D341Med (cell line): ENCODE data around the gene CYP2U1.

Experiments used
- DNase-seq: peaks from one replicate; pipeline ENCODE4 v3.0.0; 2012; ENCODE audit warnings: low spot score

Gene CYP2U1

DNA sequence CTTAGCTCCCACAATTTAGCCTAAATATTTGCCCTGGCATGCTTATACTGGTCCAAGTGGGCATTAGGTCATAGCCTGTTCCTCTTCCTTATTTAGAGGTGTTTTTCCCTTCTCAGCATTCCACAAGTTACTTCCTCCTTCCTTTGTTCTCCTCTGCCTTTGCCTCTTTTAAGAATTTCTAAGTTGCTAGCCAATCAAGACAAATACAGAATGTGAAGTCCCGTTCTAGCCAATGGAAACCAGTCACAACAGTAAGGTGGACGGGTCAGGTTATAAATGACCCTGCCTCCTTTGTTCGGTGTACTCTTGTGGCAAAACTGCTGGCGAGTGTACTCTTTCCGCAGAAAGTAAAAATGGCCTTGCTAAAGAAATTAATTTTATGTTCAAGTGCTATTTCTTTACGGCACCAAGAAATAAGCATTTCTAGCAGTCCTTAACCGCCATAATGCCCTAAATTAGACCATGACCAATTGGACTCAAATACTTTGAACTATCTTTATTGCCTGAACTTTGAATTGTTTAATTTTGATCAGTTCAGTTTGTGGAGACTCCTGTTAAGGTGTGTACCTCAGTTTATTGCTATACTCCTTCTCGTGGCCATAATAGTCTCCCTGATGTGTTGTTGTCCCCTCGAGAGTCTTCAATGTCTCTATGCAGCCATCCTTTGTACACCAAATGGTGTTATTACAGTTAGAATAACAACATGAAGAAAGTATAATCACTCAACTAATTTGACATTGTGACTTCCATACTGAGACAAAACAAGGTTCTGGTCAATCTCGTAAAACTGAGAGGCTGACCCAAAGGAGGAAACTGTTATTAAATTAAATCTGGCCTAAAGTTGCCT is 56.8 kb downstream of the CYP2U1 start:
- DNase-seq, result no peak

DNA sequence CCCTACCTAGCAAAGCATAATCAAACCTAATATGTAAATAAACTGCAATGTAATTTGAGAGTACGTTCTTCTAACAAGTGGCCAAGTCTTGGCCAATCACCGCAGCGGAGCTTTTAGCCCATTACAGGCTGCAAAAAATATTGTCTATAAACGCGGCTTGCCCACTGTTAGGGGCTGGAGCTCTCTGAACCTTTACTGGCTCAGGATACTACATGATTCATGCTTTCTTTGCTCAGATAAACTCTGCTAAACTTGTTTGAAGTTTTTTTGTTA is 57.4 kb downstream of the CYP2U1 start:
- DNase-seq, result no peak

DNA sequence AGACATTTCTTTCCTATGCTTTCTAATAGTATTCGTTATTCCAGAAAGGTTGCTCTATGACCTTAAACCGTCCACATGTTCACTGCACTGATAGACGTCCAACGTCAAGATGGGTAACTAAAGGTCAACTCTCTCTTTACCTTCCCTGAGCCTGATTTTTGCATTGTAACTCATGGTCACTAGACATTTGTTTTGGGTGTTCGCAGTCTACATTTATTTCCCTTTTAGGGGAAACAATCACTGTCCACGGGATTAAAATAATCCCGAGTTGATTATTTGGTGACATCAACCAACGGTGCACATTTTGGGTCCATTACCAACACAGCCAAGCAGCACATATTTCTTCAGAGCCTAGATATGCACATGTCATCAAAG is 57.8 kb downstream of the CYP2U1 start:
- DNase-seq, result no peak

DNA sequence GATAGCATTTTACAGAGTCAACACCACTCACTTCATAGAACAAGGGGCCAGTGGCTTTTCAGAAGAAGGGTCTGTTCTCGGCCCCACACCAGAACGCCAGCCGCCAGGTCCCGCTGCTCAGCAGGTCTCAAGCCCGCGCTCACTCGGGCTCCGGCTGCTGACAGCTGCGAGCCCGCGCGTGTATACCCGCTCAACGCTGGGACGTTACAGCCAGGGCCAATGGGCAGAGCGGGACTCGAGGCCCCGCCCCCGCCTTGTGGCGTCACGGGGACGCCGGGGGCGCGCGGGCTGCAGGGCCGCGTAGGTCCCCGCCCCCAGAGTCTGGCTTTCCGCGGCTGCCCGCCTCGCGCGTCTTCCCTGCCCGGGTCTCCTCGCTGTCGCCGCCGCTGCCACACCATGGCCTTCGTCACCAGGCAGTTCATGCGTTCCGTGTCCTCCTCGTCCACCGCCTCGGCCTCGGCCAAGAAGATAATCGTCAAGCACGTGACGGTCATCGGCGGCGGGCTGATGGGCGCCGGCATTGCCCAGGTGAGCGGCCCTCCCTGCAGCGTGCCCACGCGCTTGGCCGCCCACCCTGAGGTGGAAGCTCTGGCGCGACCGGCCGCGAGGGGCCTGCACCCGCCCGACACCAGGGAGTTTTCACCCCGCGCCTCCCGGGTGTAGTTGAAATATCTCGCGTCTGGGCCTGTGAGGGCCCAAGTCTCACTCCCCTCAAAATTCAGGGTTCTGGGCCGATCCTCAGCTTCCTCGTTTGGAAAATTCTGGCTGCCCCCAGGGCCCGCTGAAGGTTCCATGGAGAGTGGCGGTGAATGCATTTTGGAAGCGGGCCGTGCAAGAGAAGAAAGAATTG is 58.4 kb downstream of the CYP2U1 start, which contains the start of gene HADH:
Gene HADH, plus strand, starts transcription at position 353 of the 850 bp plus-strand sequence. Its CDS starts 44 bp downstream, at position 397.
- DNase-seq, result peak; percentile 98

DNA sequence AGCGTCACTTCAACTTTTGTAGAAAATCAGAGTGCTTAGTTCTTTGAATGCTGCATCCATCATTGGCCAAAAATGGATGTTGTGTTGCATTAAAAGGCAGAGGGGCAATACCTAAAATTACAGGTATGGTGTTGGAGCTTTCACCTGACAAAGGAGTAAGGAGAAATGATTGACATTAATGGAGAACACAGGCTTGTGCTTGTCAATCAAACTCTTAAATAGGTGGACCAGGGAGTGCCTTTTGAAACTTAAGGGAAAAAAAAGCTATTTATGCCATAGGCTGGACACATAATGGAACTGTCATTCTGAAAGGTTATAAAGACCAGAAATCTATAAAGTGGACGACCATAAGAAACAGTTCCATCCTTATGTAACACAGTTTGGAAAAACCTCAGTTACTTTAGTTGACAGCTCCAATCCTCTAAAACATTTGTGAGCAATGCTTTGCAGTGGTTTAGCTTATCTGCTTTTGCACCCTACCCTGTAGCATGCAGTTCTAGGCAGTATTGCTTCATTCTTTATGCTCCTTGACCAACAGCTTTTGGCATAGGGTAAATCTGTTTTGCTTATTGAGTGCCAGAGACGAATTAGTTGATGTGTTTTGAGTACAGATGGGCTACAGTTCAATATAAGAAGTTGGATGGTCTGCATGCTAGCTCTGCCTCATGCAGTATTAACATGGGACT is 60.7 kb downstream of the CYP2U1 start:
- no peak for DNase-seq

DNA sequence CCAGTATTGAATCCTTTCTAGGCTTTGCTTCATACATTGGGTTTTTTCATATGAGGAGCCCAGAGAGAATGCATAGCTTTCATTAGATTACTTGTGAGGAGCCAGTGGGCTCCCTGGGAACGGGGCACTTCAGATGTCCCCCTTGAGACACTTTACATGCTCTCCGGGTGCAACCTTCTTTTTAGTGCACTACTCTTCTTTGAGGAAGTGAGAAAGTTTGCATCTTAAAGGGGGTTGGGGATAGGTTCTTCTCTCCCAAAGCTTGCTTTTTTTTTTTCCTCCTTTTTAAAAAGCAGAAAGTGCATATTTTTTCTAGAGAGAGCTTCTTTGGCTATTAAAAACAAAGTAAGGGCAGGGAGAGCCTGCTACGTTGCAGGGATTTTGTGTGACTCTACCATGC is 62.6 kb downstream of the CYP2U1 start:
- DNase-seq, result no peak

DNA sequence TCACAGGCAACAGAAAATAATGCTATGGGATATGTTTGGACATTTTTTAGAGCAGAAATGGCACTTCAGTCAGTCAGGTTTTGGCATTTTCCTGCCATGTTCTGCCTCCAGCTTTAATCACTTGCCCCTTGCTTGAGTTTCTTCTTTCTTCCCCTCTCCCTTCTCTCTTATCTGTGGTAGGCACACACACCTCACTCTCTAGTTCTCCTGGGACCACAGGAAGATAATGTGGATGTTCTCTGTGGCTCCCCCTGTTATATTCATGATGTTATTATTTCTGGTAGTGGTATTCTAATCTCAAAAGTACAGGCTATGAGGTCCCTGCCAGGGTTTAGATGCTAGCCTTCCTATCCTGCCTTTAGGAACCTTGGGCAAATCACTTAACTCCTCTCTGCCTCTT is 63.5 kb downstream of the CYP2U1 start:
- DNase-seq, result no peak

DNA sequence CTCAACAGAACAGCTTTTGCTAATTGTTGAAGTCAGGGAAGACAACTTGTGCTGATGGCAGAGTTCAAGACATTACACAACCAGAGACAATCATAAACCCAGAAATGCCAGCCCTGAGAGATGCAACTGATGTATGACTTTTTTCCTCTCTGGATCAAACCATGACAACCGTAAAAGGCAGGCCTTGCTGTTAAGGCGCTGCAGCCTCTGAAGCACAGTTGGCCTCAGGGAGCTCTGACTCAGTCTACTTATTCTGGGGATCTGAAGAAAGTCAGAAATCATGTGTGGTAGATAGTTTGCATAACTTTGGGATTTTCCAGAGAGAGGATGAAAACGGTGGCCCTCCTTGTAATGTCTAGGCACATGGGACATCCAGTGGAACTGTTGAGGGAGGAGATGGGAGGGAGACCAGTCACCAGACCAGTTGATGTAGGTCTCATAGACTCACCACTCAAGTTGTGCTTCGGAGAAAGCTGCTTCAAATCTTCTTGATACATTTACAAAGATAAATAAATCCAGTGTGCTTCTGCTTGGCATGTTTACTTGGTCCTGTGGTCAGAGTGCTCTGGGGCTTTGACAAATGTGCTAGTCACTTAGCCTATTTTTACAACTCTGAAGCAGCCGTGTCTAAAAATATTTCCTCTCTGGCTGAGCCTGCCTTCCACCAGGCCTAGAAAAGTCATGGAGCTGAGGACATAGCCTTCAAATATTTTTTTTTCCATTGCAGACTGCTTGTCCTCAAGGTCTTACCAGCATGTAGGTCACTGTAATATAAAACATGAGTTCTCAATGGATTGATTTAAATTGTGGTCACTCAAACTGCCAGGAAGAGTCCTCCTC is 65.8 kb downstream of the CYP2U1 start:
- no peak for DNase-seq

DNA sequence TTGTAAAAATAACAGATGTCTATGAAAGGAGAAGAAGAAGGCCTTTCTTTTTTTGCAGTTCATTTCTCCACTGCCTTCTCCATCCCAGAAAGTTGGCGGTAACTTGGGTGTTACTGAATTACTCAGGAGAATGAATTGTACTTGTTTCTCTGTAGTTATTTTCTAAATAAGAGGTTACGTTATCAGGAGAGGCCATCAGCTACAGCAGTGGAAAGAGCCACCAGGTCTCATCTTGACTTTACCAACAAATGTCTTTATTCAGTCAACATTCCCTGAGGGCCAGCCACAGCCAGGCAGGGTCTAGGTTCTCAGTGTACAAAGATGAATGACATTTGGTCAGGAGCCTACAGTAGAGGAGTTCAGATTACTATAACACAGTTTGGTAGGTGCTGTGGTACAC is 66.4 kb downstream of the CYP2U1 start:
- no peak for DNase-seq

DNA sequence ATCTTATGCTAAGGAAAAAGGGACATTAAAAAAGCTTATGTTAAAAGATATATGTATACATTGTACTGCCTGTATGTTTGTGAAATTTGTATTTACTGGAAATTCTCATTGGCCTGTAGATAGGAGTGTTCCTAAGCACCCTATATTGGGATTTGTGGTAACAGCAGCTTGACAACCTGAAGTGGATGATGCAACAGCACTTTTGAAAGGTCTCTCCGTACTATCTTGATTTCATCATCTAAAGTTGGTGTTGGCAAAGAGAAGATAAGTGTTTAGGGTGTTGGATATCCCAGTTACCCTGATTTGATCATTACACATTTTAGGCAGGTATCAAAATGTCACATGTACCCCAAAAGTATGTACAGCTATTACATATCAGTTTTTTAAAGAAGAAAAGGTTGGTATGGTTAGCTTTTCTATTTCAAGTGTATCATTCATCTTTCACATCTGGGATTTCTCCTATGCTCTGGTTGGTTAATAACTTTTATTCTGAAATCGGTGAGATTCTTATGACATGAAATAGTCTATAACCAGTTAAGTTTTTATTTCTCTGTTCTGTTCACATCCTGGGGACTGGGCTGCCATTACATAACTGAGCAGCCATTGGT is 68.7 kb downstream of the CYP2U1 start:
- no peak for DNase-seq

DNA sequence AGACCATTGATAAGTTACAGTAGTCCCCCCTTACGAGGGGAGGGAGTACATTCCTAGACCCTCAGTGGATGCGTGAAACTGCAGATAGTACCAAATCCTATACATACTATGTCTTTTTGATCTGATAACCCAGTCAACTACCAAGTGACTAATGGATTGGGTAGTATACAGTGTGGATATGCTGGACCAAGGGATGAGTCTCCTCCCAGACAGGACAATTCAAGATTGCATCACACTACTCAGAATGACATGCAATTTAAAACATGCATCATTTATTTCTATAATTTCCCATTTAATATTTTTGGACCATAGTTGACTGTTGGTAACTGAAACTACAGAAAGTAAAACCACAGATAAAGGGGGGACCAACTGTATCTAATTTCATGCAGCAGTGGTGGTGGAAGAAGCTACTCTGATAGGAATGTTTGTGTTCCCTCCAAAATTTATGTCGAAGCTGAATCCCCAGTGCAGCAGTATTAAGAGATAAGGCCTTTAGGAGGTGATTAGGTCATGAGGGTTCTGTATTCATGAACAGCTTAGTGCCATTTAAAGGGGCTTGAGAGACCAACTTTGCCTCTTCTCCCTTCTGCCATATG is 70.3 kb downstream of the CYP2U1 start:
- DNase-seq, result no peak
